ENCODE measurements around the gene LAMA3. TPM values are rescaled to one million over a fixed set of nuclear protein-coding genes. Genes with fewer than 3 reads are reported as not detected.

The LAMA3 gene
- polyA plus RNA-seq, 5 donors: 122 to 202 (median 128) TPM

DNA sequence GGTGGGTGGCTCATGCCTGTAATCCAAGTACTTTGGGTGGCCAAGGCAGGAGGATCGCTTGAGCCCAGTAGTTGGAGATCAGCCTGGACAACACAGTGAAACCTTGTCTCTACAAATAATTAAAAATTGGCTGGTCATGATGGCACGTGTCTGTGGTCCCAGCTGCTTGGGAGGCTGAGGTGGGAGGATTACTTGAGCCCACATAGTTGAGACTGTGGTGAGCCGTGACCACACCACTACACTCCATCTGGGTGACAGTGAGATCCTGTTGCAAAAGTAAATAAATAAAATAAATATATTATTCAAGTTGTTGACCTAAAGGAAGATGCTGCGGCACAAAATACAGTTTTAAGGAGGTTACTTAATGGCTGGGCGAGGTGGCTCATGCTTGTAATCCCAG, 72.7 kb downstream of the LAMA3 start:
- no peak for DNase-seq

DNA sequence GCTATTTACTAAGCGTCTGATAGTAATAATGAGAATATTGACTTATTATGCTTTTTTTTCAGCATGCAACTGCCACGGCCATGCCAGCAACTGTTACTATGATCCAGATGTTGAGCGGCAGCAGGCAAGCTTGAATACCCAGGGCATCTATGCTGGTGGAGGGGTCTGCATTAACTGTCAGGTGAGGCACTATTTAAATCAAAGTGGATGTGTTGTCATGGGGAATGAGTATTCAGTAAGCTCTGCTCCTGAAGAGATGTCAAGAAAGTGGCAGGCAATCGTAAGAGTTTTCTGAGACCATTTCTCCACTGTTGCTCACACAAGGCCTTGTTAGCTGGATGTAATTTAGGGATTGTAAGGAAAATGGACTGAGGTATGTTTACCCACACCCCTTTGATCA, 74.1 kb downstream of the LAMA3 start:
- no peak for DNase-seq

DNA sequence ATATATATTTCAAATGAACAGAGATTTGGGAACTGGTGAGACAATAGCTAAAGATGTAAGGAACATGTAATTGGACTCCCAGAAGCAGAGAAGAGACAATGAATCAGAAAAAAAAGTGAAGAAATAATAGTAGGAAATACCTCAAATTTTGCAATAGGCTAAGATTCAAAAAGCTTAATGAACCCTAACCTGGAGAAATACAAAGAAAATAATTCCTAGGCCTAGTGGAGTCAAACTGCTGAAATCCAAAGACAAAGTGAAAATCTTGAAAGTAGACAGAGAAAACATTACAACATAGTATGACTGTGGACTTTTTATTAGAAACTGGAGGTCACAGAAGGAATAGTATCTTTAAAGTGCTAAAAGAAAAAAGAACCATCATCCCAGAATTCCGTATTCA, 76.7 kb downstream of the LAMA3 start:
- no peak for DNase-seq

DNA sequence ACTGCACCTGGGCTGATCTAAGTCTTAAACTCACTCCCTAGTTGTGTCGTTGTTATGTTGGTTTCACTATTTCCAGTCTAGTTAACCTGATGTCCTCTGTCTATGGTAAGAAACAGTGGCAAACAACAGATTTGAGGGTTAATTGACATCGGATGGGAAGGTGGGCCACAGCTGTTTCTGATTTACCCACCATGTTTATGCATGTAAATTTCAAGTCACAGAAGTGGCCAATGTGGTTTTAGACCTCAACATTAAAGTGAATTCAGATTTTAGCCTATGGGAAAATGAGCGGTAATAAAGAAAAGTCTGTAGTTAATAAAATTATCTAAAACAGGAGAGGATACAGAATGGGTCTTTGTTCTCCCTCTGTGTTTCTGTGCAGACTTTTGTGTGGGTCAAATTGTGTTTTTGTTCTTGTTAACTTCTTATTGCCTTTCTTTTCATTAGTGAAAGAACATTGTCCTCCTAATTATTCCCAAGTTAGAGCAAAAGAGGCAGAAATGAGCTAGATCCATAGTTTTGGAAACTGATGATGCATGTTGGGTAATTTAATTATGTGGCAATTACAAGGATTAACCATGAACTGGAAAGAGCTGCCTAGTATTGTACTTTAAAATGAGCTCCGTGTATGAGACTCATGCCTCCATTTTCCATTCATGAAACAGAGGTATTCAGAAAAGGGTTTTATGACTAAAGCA, 83.2 kb downstream of the LAMA3 start:
- no peak for DNase-seq

- DNase-seq: no peak
These were observed 87.1 kb downstream of the LAMA3 start for GRCh38 chr18:23776306-23776705.

- DNase-seq: no peak
These were observed 89.6 kb downstream of the LAMA3 start for GRCh38 chr18:23778828-23779227.

- no peak for DNase-seq
These were observed 90.5 kb downstream of the LAMA3 start for GRCh38 chr18:23779696-23780303.

GRCh38 chr18:23784832-23785245, 95.6 kb downstream of the LAMA3 start:
- no peak for DNase-seq

DNA sequence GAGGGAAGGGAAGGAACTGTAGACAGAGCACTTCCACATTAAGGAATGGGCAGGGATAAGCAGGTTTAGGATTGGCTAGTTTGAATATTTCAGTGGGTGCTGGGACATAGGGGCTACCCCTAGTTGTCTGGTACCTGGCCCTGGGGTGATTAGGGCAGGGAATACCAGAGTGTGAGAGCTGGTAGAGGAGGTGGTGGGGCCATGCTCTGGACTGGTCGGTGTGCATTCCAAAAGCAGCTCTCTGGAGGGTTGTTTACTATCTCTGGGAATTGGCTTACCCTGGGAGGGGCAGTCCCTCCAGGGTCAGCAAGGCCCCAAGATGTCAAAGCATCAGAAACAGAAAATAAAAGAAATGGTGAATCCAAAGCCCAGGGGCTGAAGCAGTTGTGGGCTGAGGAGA, 103.8 kb downstream of the LAMA3 start:
- no peak for DNase-seq

- no peak for DNase-seq
These were observed 105.0 kb downstream of the LAMA3 start for GRCh38 chr18:23793985-23794867.

- DNase-seq: no peak
These were observed 109.0 kb downstream of the LAMA3 start for GRCh38 chr18:23798249-23798648.

DNA sequence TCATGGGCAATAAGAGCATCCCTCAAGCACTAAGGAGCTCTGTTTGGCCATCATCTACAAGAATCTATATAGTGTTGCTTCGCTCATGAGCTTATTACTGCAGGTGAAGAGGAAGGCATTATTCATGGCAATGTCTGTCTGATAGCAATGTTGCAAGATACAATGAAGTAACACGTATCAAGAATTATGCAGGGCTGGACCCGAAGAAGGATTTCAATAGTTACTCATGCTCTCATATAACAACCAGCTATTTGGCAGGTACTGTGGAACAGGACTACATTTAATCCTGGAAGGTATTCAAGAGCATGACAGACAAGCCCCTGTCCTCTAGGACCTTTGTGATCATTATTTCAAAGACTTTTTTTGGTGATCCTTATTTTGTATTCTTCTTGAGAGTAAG, 109.6 kb downstream of the LAMA3 start:
- DNase-seq: no peak

DNA sequence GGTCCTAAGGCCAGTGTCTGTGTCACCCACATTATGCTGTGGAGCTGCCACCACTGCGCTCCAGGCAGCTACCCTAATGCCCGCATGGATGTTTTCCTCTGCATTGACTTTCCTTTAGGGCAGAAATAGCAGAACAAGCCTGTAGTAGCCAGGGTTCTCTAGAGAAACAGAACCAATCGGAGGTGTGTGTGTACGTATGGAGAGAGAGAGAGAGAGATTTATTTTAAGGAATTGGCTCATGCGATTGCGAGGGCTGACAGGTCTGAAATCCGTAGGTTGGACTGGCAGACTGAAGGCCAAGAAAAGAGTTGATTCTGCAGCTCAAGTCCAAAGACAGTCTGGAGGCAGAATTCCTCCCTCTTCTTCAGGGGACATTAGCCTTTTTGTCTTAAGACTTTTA, 110.3 kb downstream of the LAMA3 start:
- DNase-seq: no peak

DNA sequence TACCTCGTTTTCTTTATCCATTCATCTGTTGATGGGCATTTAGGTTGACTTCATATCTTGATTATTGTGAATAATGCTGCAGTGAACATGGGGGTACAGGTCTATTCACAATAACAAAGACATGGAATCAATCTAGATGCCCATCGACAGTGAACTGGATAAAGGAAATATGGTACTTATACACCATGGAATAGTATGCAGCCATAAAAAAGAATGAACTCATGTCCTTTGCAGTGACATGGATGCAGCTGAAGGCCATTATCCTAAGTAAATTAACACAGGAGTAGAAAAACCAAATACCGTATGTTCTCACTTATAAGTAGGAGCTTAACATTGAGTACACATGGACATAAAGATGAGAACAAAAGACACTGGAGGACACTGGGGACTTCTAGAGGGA, 111.6 kb downstream of the LAMA3 start:
- no peak for DNase-seq

DNA sequence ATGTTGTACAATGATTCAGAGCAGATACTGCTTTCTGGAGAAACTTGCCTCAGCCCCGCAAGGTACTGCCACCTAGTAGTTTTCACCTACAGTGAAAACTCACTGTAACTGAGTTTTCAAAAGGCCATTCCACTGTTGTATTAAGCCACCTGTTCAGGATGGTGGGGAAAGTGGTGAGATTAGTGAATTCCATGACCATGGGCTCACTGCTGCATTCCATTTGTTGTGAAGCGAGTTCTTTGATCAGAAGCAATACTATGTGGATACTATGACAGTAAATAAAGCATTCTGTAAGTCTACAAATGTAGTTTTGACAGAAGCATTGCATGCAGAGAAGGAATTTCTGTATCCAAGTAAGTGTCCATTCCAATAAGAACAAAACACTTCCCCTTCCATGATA, 113.6 kb downstream of the LAMA3 start:
- no peak for DNase-seq

- no peak for DNase-seq
These were observed 114.5 kb downstream of the LAMA3 start for GRCh38 chr18:23803755-23804154.

- DNase-seq: no peak
These were observed 116.6 kb downstream of the LAMA3 start for GRCh38 chr18:23805898-23806297.

- DNase-seq: no peak
These were observed 120.2 kb downstream of the LAMA3 start for GRCh38 chr18:23809415-23809814.

DNA sequence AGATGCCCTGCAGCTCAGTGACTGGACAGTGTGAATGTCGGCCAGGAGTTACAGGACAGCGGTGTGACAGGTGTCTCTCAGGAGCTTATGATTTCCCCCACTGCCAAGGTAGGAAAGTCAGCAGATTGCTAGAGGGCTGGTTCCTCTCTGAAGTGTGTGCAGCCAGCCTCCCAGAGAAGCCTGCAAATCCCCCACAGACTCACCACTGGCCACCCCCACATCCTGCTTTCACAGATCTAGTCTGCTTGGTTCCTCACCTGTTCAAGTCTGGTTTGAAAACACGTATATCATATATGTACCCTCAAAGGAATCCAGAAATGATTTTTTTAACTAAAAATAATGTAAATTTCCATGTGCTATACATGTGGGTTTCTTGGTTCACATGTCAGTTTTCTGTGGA, 121.1 kb downstream of the LAMA3 start:
- DNase-seq: no peak

DNA sequence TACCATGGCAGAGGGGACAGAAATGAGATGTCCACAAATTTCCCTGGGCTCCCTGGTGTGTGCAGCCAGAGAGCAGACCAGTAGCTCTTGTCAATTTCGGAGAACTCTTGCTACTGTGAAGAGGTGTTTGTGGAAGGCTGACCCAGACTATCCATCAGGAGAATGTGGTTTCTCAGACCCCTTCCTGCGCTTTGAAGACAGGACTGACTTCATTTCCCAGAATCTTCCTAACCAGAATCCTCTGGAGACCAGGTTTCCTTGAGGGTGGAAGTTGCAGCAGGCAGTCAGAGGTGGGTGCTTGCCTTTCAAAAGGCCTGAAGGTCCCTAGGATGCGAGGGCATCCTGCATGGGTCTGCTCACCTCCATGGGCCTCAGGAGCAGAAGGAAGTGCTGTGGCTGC, 121.9 kb downstream of the LAMA3 start:
- no peak for DNase-seq

DNA sequence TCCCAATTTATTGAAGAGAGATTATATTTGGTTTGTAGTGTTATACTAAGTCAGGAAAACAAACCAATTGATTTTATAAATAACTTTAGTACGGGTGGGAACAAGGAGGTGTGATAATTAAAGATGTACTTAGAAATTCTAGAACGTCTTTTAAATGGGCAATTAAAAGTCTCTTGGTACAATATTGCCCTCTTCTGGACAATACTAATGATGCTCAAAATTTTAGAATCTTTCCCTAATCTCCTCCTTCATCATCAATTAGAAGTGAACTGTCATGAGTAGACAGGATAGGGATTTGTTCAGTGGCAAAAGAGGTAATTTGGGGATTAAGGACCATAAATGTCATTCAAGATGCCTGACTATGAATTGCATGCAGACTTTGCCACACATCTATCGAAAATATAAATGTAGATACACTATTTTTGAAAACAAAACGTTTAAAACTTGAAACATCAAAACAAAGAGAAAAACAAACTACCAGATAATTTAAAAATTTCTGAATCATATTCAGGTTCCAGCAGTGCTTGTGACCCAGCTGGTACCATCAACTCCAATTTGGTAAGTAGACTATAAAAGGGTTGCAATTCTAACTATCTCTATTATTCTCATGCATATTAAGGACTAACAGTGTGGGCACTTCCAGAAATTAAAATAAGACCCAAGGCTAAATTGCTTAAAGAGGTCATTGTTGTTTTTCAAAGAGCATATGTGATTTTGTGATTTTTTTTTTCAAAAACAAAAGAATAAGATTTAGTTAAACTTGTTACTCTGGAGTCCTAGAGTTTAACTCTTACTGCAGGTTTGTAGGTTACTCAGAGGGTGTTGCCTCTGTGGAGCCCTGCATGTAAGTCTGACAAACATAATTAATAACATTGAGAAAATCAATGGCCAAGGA, 123.5 kb downstream of the LAMA3 start:
- no peak for DNase-seq
